Natural killer cell (primary cell): Measurements from ENCODE around the gene LUZP1. TPM values are rescaled to one million over a fixed set of nuclear protein-coding genes. Genes with fewer than 3 reads are reported as not detected.

Experiments used
- ATAC-seq, 3 donors: fragments of 150-1000 bp in 2 of 3; fragments of 200-7000 bp in 1 of 3; cut with Tn5 transposase; 1 replicate in 1 of 3; 2 replicates in 2 of 3; pipeline ENCODE4 v1.10.0; 2021; ENCODE audit warnings: mild to moderate bottlenecking in 2 of 3, moderate library complexity in 2 of 3
- DNase-seq, 2 donors: peaks; one replicate each; pipeline versions ENCODE4 v3.0.0 to v3.0.0-alpha.2; 2013 to 2021; ENCODE audit warnings: mixed read lengths in 1 of 2
- H3K27ac ChIP-seq: one replicate; pipeline ENCODE4 v1.5.1; 2013; ENCODE audit warnings: mild to moderate bottlenecking, low read length
- H3K27me3 ChIP-seq: one replicate; pipeline ENCODE4 v1.6.1; 2013; ENCODE audit warnings: low read length; ENCODE audit not compliant: control insufficient read depth, insufficient read depth
- H3K36me3 ChIP-seq: one replicate; pipeline ENCODE4 v1.6.1; 2013; ENCODE audit warnings: low read length; ENCODE audit not compliant: control insufficient read depth, insufficient read depth
- H3K4me1 ChIP-seq: one replicate; pipeline ENCODE4 v1.6.1; 2013; ENCODE audit warnings: low read length; ENCODE audit not compliant: control insufficient read depth, insufficient read depth
- H3K4me3 ChIP-seq: one replicate; pipeline ENCODE4 v1.5.1; 2013; ENCODE audit warnings: low read length
- H3K9me3 ChIP-seq: one replicate; pipeline ENCODE4 v1.6.1; 2013; ENCODE audit warnings: low read length; ENCODE audit not compliant: control insufficient read depth, insufficient read depth
- H3K27ac Mint-ChIP-seq, 2 donors: one replicate each; pipeline ENCODE4 v1.8.0; 2022; ENCODE audit warnings: mild to moderate bottlenecking in 2 of 2, mixed read lengths in 2 of 2, moderate library complexity in 1 of 2
- H3K27me3 Mint-ChIP-seq, 2 donors: one replicate each; pipeline ENCODE4 v1.8.0; 2022; ENCODE audit warnings: low read depth in 2 of 2, mixed read lengths in 2 of 2
- H3K36me3 Mint-ChIP-seq: one replicate; pipeline ENCODE4 v1.8.0; 2022; ENCODE audit warnings: mixed read lengths
- H3K4me1 Mint-ChIP-seq, 2 donors: one replicate each; pipeline ENCODE4 v1.8.0; 2022; ENCODE audit warnings: mixed read lengths in 2 of 2
- H3K4me3 Mint-ChIP-seq: one replicate; pipeline ENCODE4 v1.8.0; 2022; ENCODE audit warnings: mild to moderate bottlenecking, moderate library complexity, mixed read lengths
- H3K9me3 Mint-ChIP-seq, 2 donors: one replicate each; pipeline ENCODE4 v1.8.0; 2022; ENCODE audit warnings: mixed read lengths in 2 of 2
- WGBS: methylation state at CpG from one replicate; pipeline ENCODE4 v1.1.7; 2013; ENCODE audit warnings: missing lambda C conversion rate; ENCODE audit not compliant: insufficient coverage; 5-methylcytosine and 5-hydroxymethylcytosine counted together
- intact Hi-C: fragments of 100-400 bp; cut with micrococcal nuclease; formaldehyde crosslinking; loops from one replicate; pipeline ENCODE4 v1.14.2; 2022
- total RNA-seq, 4 donors: library from RNA; stranded (reverse); fragments of 120-200 nt in 1 of 4; gene quantifications; one replicate each; pipeline versions ENCODE4 v1.2.3 to v1.2.4, GENCODE V29; 2013 to 2022
- TF ChIP-seq, protein P1 (sequence below): fragments of 200-600 bp; IDR thresholded peaks from one replicate; pipeline ENCODE4 v1.8.0; 2022; ENCODE audit warnings: antibody characterized with exemption

LUZP1 gene
- total RNA-seq, 3 donors from 2014 or later (not counting 1 experiment from before 2014, with no cell fraction given) = 37.0 to 49.4 (median 39.6) TPM

DNA sequence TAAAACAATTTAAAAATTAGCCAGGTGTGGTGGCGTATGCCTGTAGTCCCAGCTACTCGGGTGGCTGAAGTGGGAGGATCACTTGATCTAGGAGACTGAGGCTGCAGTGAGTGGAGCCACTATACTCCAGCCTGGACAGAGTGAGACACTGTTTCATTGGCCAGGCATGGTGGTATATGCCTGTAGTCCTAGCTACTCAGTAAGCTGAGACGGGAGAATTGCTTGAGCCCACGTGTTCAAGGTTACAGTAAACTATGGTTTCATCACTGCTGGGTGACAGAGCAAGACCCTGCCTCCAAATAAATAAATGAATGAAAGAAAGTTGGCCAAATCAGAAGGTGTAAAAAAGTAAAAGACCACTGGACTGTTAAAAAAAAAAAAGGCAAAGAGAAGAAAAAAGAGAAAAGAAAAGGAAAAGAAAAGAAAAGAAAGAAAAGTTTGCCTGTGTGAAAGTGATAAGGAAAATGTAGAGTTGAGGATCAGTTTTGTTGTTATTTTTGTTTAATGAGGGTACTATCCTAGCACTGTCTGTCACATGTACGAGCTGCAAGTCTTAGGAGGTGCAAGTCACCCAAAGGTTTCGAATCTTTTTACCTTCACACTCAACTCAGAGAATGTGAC is 52.3 kb downstream of the LUZP1 start:
- H3K27ac Mint-ChIP-seq = peak overlapping the region; percentile 56 to 76
- ATAC-seq (peak; percentile 45 to 74 (median 45)), DNase-seq (no peak)
- no peaks in the 10 kb centered on the region for H3K9me3 Mint-ChIP-seq
- Histone ChIP-seq H3K4me3 (no peak overlapping the region), H3K27ac (no peak overlapping the region), H3K4me1 (peaks cover 44% of the 10 kb centered on the region), H3K36me3 (no peaks in the 10 kb centered on the region), H3K9me3 (no peaks in the 10 kb centered on the region), H3K27me3 (no peaks in the 10 kb centered on the region)
- 73% methylated on average over 6 of the region's 6 CpGs for WGBS
- TF ChIP-seq, protein P1, sequence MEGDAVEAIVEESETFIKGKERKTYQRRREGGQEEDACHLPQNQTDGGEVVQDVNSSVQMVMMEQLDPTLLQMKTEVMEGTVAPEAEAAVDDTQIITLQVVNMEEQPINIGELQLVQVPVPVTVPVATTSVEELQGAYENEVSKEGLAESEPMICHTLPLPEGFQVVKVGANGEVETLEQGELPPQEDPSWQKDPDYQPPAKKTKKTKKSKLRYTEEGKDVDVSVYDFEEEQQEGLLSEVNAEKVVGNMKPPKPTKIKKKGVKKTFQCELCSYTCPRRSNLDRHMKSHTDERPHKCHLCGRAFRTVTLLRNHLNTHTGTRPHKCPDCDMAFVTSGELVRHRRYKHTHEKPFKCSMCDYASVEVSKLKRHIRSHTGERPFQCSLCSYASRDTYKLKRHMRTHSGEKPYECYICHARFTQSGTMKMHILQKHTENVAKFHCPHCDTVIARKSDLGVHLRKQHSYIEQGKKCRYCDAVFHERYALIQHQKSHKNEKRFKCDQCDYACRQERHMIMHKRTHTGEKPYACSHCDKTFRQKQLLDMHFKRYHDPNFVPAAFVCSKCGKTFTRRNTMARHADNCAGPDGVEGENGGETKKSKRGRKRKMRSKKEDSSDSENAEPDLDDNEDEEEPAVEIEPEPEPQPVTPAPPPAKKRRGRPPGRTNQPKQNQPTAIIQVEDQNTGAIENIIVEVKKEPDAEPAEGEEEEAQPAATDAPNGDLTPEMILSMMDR = no peak
- peak overlapping the region; percentile 9 for H3K4me3 Mint-ChIP-seq
- H3K27me3 Mint-ChIP-seq = no peaks in the 10 kb centered on the region
- H3K4me1 Mint-ChIP-seq = peaks cover 63 to 90% of the 10 kb centered on the region in 2 donors
- intact Hi-C loops = no loop called here
- H3K36me3 Mint-ChIP-seq = no peaks in the 10 kb centered on the region

DNA sequence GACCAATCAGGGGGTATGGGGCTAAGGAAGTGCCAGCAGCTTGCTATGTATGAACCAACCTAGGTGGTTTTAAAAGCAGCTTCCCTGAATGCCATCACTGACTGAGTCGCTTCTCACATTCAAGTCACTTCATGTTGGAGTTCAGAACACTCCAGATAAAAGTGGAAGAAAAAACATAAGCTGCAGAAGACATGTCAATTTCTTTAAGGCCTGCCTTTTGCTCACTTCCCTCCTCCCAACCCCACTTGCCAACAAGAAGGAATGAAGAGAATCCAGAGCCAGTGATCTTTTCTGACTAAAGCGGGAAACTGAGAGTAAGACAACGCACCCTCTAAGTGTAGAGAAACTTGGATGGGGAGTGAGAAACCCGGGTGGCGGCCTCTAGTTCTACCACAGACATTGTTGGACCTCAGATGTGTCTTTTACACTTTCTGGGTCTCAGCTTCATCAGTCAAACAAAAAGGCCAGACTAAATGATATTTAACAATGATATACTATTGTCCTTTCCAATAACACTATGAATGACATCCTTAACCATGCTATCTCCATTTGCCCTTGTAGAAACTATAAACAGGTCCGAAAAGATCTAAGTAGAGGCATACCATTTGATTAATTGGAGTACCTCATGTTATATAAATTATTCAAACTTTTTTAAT is 54.1 kb downstream of the LUZP1 start:
- no peak overlapping the region for H3K4me3 ChIP-seq
- H3K9me3 ChIP-seq = no peaks in the 10 kb centered on the region
- intact Hi-C loops = no loop called here
- no peak overlapping the region for H3K4me3 Mint-ChIP-seq
- DNase-seq = peak in 1 of 2 donors; percentile 28
- TF ChIP-seq, protein P1 = no peak
- H3K27ac Mint-ChIP-seq = peak overlapping the region; percentile 76 to 87
- H3K4me1 ChIP-seq = peaks cover 48% of the 10 kb centered on the region
- H3K27ac ChIP-seq = no peak overlapping the region
- ATAC-seq = no peak
- H3K27me3 ChIP-seq = no peaks in the 10 kb centered on the region
- no peaks in the 10 kb centered on the region for H3K36me3 Mint-ChIP-seq
- H3K27me3 Mint-ChIP-seq = no peaks in the 10 kb centered on the region
- H3K36me3 ChIP-seq = no peaks in the 10 kb centered on the region
- H3K9me3 Mint-ChIP-seq = no peaks in the 10 kb centered on the region
- H3K4me1 Mint-ChIP-seq = peaks cover 69 to 86% of the 10 kb centered on the region in 2 donors
- WGBS = 72% methylated on average over 5 of the region's 6 CpGs

DNA sequence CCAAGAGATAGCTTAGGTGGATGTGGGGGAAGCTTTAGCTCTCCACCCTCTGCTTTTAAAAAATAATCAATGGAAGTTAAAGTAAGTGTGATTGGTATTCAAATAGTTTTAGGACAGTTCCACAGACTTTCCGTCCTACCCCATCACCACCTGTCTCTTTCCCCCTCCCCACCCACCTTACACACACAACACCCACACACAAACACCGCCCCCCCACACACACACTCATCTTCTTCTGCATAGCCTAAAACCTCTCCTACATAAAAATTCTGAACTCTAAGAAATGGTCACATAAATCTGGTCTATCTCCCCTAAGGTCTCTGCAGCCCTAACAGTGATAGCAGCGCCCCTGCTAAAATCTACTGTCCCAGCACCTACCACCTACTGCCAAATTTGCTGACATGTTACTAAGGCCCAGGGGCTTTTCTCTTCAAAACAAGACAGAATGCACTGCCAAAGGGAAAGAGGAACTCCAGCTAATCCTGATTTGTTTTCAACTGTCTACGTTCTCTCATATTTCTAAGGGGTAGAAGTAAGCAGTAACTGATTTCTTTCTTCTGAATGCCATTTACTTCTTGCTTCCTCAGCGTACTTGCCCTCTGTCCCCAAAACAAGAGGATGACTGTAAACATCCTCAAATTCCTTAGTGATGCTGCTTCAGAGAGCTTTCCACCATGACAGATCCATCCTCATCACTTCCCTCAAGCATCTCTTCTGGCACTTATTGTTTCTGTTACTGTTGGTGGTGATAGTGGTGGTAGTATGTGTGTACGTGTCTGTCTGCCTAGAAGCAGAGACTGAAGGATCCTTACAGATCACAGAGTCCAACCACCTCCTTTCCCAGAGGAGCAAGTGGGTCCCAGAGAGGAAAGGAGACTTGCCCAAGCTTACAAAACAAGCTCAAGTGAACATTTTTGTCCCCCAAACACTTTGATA is 56.8 kb downstream of the LUZP1 start:
- Mint-ChIP-seq H3K36me3 (peaks cover 11% of the 10 kb centered on the region), H3K9me3 (no peaks in the 10 kb centered on the region), H3K27ac (peak overlapping the region; percentile 87 to 93), H3K4me3 (peak overlapping the region; percentile 53), H3K4me1 (peaks cover 72 to 80% of the 10 kb centered on the region in 2 donors), H3K27me3 (no peaks in the 10 kb centered on the region)
- Histone ChIP-seq H3K36me3 (peaks cover 5% of the 10 kb centered on the region), H3K27ac (peak overlapping the region; percentile 73), H3K9me3 (no peaks in the 10 kb centered on the region), H3K4me3 (no peak overlapping the region), H3K27me3 (no peaks in the 10 kb centered on the region), H3K4me1 (peaks cover 42% of the 10 kb centered on the region)
- ATAC-seq (no peak), DNase-seq (no peak)
- TF ChIP-seq, protein P1 = no peak
- intact Hi-C loops = no loop called here
- WGBS = 77% methylated on average over 5 of the region's 6 CpGs
